ENCODE data around the gene ZNF668.
A peak's percentile ranks its signal among the peaks of the same experiment; 100 is the strongest.

Gene ZNF668

GRCh38 chr16:31073970-31074813, at the start of gene ZNF668, which contains the start of gene ZNF646:
Gene ZNF668, minus strand, starts transcription at chr16:31074240. Its CDS starts 9,781 bp downstream, at chr16:31064459.
Gene ZNF646, plus strand, starts transcription at chr16:31074422. Its CDS starts 1,903 bp downstream, at chr16:31076325.
- Histone ChIP-seq H3K36me3 (ENCODE audit: insufficient read depth, low read length) (peaks cover 30% of the 10 kb centered on the region; the same call in 1 of the 2 replicates), H3K27ac (peak within 1 kb of the TSS; percentile 92), H3K9me3 (ENCODE audit: low read depth, low read length) (no peaks in the 10 kb centered on the region), H3K4me3 (peak within 1 kb of the TSS; percentile 96), H3K9ac (ENCODE audit: insufficient read length) (peak within 1 kb of the TSS; percentile 99)
- TF ChIP-seq EZH2 (IDR thresholded peaks at IDR 0.05) (no peak), POLR2AphosphoS5 (IDR thresholded peaks at IDR 0.05; ENCODE audit: borderline replicate concordance, low read depth, low read length) (peak; percentile 91), FOXP2 (optimal IDR thresholded peaks at IDR 0.05; ENCODE audit: control extremely low read depth, extremely low read length, insufficient read depth) (no peak)
- DNase-seq (ENCODE audit: low read depth, low spot score): peak; percentile 99

DNA sequence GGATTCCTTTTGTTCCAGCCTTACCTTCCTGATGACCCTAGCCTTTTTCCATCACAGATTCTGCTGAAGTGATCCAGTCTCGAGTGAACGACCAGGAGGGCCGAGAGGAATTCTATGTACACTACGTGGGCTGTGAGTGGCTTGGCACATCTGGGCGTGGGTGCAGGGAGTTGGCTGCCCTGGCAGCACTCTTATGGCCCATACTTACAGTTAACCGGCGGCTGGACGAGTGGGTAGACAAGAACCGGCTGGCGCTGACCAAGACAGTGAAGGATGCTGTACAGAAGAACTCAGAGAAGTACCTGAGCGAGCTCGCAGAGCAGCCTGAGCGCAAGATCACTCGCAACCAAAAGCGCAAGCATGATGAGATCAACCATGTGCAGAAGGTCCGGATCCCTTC, 46.1 kb upstream of the ZNF668 start:
- no peak overlapping the region for H3K9ac ChIP-seq (ENCODE audit: insufficient read length)
- TF ChIP-seq EZH2 (IDR thresholded peaks at IDR 0.05): no peak
- TF ChIP-seq POLR2AphosphoS5 (IDR thresholded peaks at IDR 0.05; ENCODE audit: borderline replicate concordance, low read depth, low read length): no peak
- TF ChIP-seq FOXP2 (optimal IDR thresholded peaks at IDR 0.05; ENCODE audit: control extremely low read depth, extremely low read length, insufficient read depth): no peak
- peaks cover 37% of the 10 kb centered on the region for H3K36me3 ChIP-seq (ENCODE audit: insufficient read depth, low read length)
- no peak for DNase-seq (ENCODE audit: low read depth, low spot score)
- H3K27ac ChIP-seq: no peak overlapping the region
- H3K4me3 ChIP-seq: no peak overlapping the region
- no peaks in the 10 kb centered on the region for H3K9me3 ChIP-seq (ENCODE audit: low read depth, low read length)

DNA sequence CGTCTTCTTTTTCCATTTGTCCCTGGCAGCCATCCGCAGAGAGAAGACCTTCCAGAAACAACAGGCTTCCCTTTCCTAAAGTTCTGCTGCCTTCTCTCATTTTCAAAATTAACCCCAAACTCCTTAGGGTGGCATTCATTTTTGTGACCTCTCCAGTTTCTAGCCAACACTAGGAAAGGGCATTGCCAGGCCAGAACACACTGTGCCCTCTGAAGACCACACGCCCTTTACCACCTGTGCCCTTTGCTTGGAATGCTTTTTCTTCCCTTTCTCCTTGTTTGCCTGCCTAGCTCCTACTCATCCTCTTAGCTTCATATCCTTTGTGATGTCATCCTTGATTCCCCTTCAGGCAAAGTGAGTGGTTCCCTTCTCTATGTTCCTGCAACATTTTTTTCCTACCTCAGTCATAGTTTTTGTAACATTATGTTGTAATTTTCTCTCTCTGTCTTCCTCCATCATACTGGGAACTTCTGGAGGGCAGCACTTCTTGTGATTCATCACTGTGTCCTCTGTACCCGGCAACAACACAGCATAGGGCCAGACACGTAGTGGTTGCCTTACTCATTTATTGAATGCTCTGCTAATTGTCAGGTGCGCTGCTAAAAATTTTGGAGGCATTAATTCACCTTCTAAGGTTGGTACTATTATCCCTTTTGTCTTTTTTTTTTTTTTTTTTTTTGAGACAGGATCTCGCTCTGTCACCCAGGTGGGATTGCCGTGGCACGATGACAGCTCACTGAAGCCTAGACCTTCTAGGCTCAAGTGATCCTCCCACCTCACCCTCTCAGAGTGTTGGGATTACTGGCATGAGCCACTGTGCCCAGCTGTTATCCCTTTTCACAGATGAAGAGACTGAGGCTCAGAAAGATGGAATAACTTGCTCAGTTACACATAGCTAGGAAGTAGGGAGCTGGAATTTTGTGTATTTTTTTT, 44.4 kb upstream of the ZNF668 start:
- Histone ChIP-seq H3K9ac (ENCODE audit: insufficient read length) (peak overlapping the region; percentile 84), H3K27ac (peak overlapping the region; percentile 71; the same call in 1 of the 2 replicates), H3K9me3 (ENCODE audit: low read depth, low read length) (no peaks in the 10 kb centered on the region), H3K36me3 (ENCODE audit: insufficient read depth, low read length) (peaks cover 37% of the 10 kb centered on the region), H3K4me3 (peak overlapping the region; percentile 91)
- DNase-seq (ENCODE audit: low read depth, low spot score): no peak
- TF ChIP-seq FOXP2 (optimal IDR thresholded peaks at IDR 0.05; ENCODE audit: control extremely low read depth, extremely low read length, insufficient read depth) (no peak), EZH2 (IDR thresholded peaks at IDR 0.05) (no peak), POLR2AphosphoS5 (IDR thresholded peaks at IDR 0.05; ENCODE audit: borderline replicate concordance, low read depth, low read length) (no peak)

GRCh38 chr16:31117384-31118222, 43.6 kb upstream of the ZNF668 start, which contains the start of gene KAT8:
Gene KAT8, plus strand, starts transcription at chr16:31117664. Its CDS starts 18 bp downstream, at chr16:31117682.
- Histone ChIP-seq H3K4me3 (peak within 1 kb of the TSS; percentile 91), H3K27ac (peak within 1 kb of the TSS; percentile 71; the same call in 1 of the 2 replicates), H3K9me3 (ENCODE audit: low read depth, low read length) (no peaks in the 10 kb centered on the region), H3K9ac (ENCODE audit: insufficient read length) (peak within 1 kb of the TSS; percentile 84), H3K36me3 (ENCODE audit: insufficient read depth, low read length) (peaks cover 37% of the 10 kb centered on the region)
- TF ChIP-seq POLR2AphosphoS5 (IDR thresholded peaks at IDR 0.05; ENCODE audit: borderline replicate concordance, low read depth, low read length): peak; percentile 90
- no peak for TF ChIP-seq EZH2 (IDR thresholded peaks at IDR 0.05)
- peak; percentile 75 for DNase-seq (ENCODE audit: low read depth, low spot score)

- no peak overlapping the region for H3K9ac ChIP-seq (ENCODE audit: insufficient read length)
- TF ChIP-seq FOXP2 (optimal IDR thresholded peaks at IDR 0.05; ENCODE audit: control extremely low read depth, extremely low read length, insufficient read depth) (no peak), POLR2AphosphoS5 (IDR thresholded peaks at IDR 0.05; ENCODE audit: borderline replicate concordance, low read depth, low read length) (no peak), EZH2 (IDR thresholded peaks at IDR 0.05) (no peak)
- no peak for DNase-seq (ENCODE audit: low read depth, low spot score)
- H3K4me3 ChIP-seq: no peak overlapping the region
- H3K27ac ChIP-seq: peak overlapping the region; percentile 42; the same call in 1 of the 2 replicates
- no peaks in the 10 kb centered on the region for H3K9me3 ChIP-seq (ENCODE audit: low read depth, low read length)
- peaks cover 33% of the 10 kb centered on the region for H3K36me3 ChIP-seq (ENCODE audit: insufficient read depth, low read length)
These were observed 40.4 kb upstream of the ZNF668 start for GRCh38 chr16:31114468-31114867.

DNA sequence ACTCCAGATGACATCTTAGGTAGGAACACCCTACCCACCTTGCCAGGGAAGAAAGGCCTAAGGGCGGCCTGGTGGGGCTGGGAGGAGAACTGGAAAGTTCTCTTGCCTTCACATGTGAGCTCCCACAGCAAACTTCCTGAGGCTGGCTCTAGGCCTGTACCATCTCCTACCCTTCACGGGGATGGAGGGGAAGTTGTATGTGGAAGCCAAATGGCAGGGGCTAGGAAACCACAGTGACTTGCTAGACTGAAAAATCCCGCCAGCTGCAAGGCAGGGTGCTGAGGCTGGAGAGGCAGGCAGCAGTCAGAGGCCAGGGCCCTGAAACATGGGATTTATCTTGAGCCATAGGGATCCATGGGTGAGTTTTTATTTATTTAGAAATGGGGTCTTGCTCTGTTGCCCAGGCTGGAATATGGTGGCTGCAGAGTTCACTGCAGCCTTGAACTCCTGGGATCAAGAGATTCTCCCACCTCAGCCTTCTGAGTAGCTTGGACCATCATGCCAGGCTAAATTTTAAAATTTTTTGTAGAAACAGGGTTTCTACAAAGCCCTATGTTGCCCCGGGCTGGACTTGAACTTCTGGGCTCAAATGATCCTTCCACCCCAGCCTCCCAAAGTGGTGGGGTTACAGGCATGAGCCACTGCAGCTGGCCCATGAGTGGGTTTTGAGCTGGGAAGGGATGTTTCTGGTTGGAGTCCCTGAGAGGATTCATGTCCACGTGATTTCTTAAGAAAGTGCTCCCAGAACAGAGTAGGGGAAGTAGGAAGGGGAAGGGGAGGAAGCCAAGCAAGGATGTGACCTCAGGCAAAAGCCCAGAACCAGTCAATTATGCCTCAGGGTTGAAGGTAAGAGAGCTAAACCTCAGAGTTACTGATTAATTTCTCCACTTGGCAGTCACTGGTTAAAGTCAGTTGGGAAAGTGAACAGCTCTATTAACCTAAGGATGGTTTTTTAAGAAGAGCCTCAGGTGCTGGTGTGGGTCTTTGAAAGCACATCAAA, 39.4 kb upstream of the ZNF668 start:
- Histone ChIP-seq H3K9ac (ENCODE audit: insufficient read length) (no peak overlapping the region), H3K9me3 (ENCODE audit: low read depth, low read length) (no peaks in the 10 kb centered on the region), H3K27ac (0 out of 2 replicates have a peak overlapping the region, but pooled peaks have one; percentile 21), H3K4me3 (no peak overlapping the region), H3K36me3 (ENCODE audit: insufficient read depth, low read length) (peaks cover 27% of the 10 kb centered on the region; the same call in 1 of the 2 replicates)
- no peak for DNase-seq (ENCODE audit: low read depth, low spot score)
- TF ChIP-seq FOXP2 (optimal IDR thresholded peaks at IDR 0.05; ENCODE audit: control extremely low read depth, extremely low read length, insufficient read depth): no peak
- TF ChIP-seq POLR2AphosphoS5 (IDR thresholded peaks at IDR 0.05; ENCODE audit: borderline replicate concordance, low read depth, low read length): no peak
- no peak for TF ChIP-seq EZH2 (IDR thresholded peaks at IDR 0.05)
